Measurements from ENCODE around the gene CAAP1. TPM values are rescaled to one million over a fixed set of nuclear protein-coding genes. Genes with fewer than 3 reads are reported as not detected.
"Not testable (repeated sequence)": the region's sequence is repeated elsewhere in the genome, so short reads cannot be mapped to it uniquely, and the experiment has no call there.

Gene CAAP1
- total RNA-seq, 4 donors from 2014 or later, result 4.5 to 12.3 (median 6.8) TPM

- no peaks in the 10 kb centered on the region for H3K27me3 ChIP-seq
- ATAC-seq (no peak), DNase-seq (no peak)
- no peak overlapping the region for H3K4me3 ChIP-seq
- TF ChIP-seq POLR2A (IDR thresholded peaks at IDR 0.05) (no peak), CTCF (IDR thresholded peaks at IDR 0.05 in 4 of 5, conservative IDR thresholded peaks at IDR 0.05 in 1 of 5) (no peak)
- H3K27ac ChIP-seq, result no peak overlapping the region
- in situ Hi-C loops (cut with MboI; ENCODE audit: low sequenced_read_pairs in 4 of 4), result no loop called here
- no peaks in the 10 kb centered on the region for H3K4me1 ChIP-seq
- H3K36me3 ChIP-seq, result peaks cover 0 to 6% of the 10 kb centered on the region in 2 donors
- intact Hi-C loops (cut with DNase I; ENCODE audit: low total_unique reads), result no loop called here
- no peaks in the 10 kb centered on the region for H3K9me3 ChIP-seq
These were observed 58.8 kb downstream of the CAAP1 start for GRCh38 chr9:26833792-26834191.

- H3K36me3 ChIP-seq; H3K4me1 ChIP-seq; ATAC-seq; DNase-seq; H3K9me3 ChIP-seq; H3K27me3 ChIP-seq; H3K4me3 ChIP-seq; in situ Hi-C loops (cut with MboI; ENCODE audit: low sequenced_read_pairs in 4 of 4); intact Hi-C loops (cut with DNase I; ENCODE audit: low total_unique reads); H3K27ac ChIP-seq: not testable (repeated sequence)
These were observed 64.1 kb downstream of the CAAP1 start for GRCh38 chr9:26828391-26828955.

GRCh38 chr9:26814799-26815198, 77.8 kb downstream of the CAAP1 start:
- Histone ChIP-seq H3K9me3 (no peaks in the 10 kb centered on the region), H3K4me1 (no peaks in the 10 kb centered on the region), H3K36me3 (no peaks in the 10 kb centered on the region), H3K27me3 (no peaks in the 10 kb centered on the region), H3K27ac (no peak overlapping the region), H3K4me3 (no peak overlapping the region)
- intact Hi-C loops (cut with DNase I; ENCODE audit: low total_unique reads), result no loop called here
- DNase-seq (no peak), ATAC-seq (no peak)
- TF ChIP-seq POLR2A (IDR thresholded peaks at IDR 0.05), result no peak
- no peak for TF ChIP-seq CTCF (IDR thresholded peaks at IDR 0.05 in 4 of 5, conservative IDR thresholded peaks at IDR 0.05 in 1 of 5)
- in situ Hi-C loops (cut with MboI; ENCODE audit: low sequenced_read_pairs in 4 of 4), result no loop called here

- Histone ChIP-seq H3K4me1 (no peaks in the 10 kb centered on the region), H3K4me3 (no peak overlapping the region), H3K27ac (no peak overlapping the region), H3K27me3 (no peaks in the 10 kb centered on the region), H3K9me3 (no peaks in the 10 kb centered on the region), H3K36me3 (no peaks in the 10 kb centered on the region)
- intact Hi-C loops (cut with DNase I; ENCODE audit: low total_unique reads), result no loop called here
- in situ Hi-C loops (cut with MboI; ENCODE audit: low sequenced_read_pairs in 4 of 4), result no loop called here
- no peak for DNase-seq
- TF ChIP-seq POLR2A (IDR thresholded peaks at IDR 0.05), result no peak
- TF ChIP-seq CTCF (IDR thresholded peaks at IDR 0.05 in 4 of 5, conservative IDR thresholded peaks at IDR 0.05 in 1 of 5), result no peak
- no peak for ATAC-seq
These were observed 79.4 kb downstream of the CAAP1 start for GRCh38 chr9:26813247-26813646.

GRCh38 chr9:26812217-26812616, 80.4 kb downstream of the CAAP1 start:
- intact Hi-C loops (cut with DNase I; ENCODE audit: low total_unique reads) (no loop called here), in situ Hi-C loops (cut with MboI; ENCODE audit: low sequenced_read_pairs in 4 of 4) (no loop called here)
- no peak for TF ChIP-seq POLR2A (IDR thresholded peaks at IDR 0.05)
- TF ChIP-seq CTCF (IDR thresholded peaks at IDR 0.05 in 4 of 5, conservative IDR thresholded peaks at IDR 0.05 in 1 of 5), result no peak

More at GRCh38 chr9:26812217-26812616, 80.4 kb downstream of the CAAP1 start:
- Histone ChIP-seq H3K4me1 (no peaks in the 10 kb centered on the region), H3K27ac (no peak overlapping the region), H3K9me3 (no peaks in the 10 kb centered on the region), H3K4me3 (no peak overlapping the region), H3K36me3 (no peaks in the 10 kb centered on the region), H3K27me3 (no peaks in the 10 kb centered on the region)
- DNase-seq (no peak), ATAC-seq (no peak)

Measured in gastrocnemius medialis (tissue), 4 donors.